Testis (tissue), 2 donors: ENCODE results near the gene WFS1.

ENCODE experiments used
- POLR2A ChIP-seq: fragments of 450-650 bp; IDR thresholded peaks from one replicate; pipeline ENCODE4 v1.6.1; 2017; ENCODE audit warnings: antibody characterized with exemption, mild to moderate bottlenecking, moderate library complexity
- TF ChIP-seq, protein P1 (sequence below), 3 experiments: fragments of 450-650 bp in 2 of 3; fragments of 200-600 bp in 1 of 3; sonication (generic) in 1 of 3; IDR thresholded peaks; one replicate each; pipeline ENCODE4 v1.5.1; 2016 to 2019; ENCODE audit warnings: antibody characterized with exemption in 3 of 3, mild to moderate bottlenecking in 2 of 3, moderate library complexity in 1 of 3

DNA sequence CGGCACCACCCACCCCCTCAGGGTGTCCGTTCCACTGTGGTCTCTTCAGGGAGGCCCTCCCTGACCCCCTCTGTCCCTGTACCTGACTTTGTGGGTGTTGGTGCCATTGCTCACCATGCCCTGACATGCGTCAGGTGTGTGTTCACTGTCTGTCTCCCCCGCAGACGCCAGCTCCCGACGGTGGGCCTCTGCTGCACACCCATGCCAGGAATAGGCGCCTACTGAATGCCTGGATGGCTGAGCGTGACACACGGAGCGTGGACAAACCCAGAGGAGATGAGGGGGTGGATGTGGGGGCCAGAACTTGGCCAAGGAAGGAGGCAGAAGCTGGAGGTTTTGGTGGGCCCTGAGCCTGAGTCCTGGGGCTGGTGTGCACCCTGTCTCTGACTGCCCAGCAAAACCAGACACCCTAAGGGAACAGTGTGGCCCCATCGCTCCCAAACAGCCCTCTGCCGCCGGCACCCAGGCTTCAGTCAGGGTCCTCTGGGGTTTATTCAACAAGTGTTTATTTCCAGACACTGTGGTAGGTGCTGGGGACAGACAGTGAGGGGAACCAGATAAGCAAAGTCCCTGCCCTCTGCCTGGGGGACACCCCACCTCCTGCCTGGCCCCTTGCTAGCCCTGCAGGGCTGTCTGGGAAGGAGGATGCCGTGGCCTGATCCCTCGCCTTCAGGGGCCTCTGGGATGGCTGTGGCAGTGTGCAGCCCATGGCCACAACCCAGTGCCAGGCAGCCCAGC is 76.9 kb downstream of the WFS1 start:
- TF ChIP-seq, protein P1, sequence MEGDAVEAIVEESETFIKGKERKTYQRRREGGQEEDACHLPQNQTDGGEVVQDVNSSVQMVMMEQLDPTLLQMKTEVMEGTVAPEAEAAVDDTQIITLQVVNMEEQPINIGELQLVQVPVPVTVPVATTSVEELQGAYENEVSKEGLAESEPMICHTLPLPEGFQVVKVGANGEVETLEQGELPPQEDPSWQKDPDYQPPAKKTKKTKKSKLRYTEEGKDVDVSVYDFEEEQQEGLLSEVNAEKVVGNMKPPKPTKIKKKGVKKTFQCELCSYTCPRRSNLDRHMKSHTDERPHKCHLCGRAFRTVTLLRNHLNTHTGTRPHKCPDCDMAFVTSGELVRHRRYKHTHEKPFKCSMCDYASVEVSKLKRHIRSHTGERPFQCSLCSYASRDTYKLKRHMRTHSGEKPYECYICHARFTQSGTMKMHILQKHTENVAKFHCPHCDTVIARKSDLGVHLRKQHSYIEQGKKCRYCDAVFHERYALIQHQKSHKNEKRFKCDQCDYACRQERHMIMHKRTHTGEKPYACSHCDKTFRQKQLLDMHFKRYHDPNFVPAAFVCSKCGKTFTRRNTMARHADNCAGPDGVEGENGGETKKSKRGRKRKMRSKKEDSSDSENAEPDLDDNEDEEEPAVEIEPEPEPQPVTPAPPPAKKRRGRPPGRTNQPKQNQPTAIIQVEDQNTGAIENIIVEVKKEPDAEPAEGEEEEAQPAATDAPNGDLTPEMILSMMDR (IDR thresholded peaks at IDR 0.05) = no peak
- no peak for TF ChIP-seq POLR2A
